MM.1S (cell line): ENCODE results near the gene PHOX2A.

Experiments used
- EZH2 ChIP-seq: fragments of 300-600 bp; sonication (generic); optimal IDR thresholded peaks from 2 replicates; pipeline ENCODE3; 2017; ENCODE audit warnings: low read depth, mild to moderate bottlenecking, antibody characterized with exemption, low read length, mixed read lengths
- EZH2phosphoT487 ChIP-seq: fragments of 300-600 bp; sonication (generic); IDR thresholded peaks from 2 replicates; pipeline ENCODE4 v1.6.1; 2018; ENCODE audit warnings: antibody characterized with exemption, low read length
- TF ChIP-seq, protein P1 (sequence below): fragments of 300-600 bp; sonication (generic); IDR thresholded peaks from 2 replicates; pipeline ENCODE4 v1.5.1; 2016; ENCODE audit warnings: antibody characterized with exemption, low read length, mixed read lengths

DNA sequence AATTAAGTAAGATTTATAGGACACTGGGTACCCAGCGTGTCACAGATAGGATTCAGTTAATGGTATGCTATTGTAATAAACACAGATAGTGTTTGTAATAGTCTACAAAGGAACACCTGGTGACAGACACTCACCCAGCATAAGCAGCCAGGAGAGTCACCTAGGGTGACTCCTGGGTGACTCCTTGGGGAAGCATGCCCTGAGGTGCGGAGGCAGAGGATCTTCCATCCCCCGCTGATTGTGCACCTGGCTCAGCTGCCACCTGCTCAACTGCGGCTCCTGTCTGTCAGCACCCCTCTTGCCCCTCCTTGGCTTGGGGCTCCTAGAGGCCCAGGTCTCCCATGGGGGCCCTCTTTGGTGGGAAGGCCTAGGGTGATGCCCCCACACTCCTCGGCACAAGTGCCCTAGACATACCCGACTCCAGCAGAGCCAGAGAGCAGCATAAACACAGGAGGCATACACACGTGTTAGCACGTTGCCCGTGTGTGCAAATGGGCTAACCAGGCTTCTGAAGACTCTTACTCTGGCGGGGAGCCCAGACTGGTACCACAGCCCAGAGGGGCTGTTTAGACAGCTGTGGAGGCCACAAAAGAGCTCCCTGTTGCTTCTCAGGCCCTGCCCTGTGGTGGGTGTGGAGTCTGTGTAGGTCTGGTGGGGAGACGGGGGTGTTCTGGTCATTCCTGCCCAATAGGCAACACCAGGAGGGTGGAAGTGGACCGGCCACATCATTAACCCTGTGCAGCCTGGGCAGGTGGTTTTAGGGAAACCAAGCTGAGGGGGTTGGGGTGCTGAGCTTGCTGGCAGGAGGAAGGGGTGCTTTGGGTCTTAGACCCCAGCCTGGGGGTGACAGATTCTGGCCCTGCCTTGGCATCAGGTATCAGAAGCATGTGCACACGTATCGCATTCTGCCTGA, 16.4 kb downstream of the PHOX2A start:
- TF ChIP-seq, protein P1, sequence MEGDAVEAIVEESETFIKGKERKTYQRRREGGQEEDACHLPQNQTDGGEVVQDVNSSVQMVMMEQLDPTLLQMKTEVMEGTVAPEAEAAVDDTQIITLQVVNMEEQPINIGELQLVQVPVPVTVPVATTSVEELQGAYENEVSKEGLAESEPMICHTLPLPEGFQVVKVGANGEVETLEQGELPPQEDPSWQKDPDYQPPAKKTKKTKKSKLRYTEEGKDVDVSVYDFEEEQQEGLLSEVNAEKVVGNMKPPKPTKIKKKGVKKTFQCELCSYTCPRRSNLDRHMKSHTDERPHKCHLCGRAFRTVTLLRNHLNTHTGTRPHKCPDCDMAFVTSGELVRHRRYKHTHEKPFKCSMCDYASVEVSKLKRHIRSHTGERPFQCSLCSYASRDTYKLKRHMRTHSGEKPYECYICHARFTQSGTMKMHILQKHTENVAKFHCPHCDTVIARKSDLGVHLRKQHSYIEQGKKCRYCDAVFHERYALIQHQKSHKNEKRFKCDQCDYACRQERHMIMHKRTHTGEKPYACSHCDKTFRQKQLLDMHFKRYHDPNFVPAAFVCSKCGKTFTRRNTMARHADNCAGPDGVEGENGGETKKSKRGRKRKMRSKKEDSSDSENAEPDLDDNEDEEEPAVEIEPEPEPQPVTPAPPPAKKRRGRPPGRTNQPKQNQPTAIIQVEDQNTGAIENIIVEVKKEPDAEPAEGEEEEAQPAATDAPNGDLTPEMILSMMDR = no peak
- TF ChIP-seq EZH2phosphoT487 (no peak), EZH2 (no peak)
